Activated naive CD4-positive, alpha-beta T cell treated with anti-CD3 and anti-CD28 coated beads, Interleukin-2, amount 50 U/mL, for 72 hours (primary cell): ENCODE measurements around the gene CXCL17. TPM values are rescaled to one million over a fixed set of nuclear protein-coding genes. Genes with fewer than 3 reads are reported as not detected.
A peak's percentile ranks its signal among the peaks of the same experiment; 100 is the strongest.

ENCODE experiments used
- ATAC-seq, 2 donors: fragments of 150-1000 bp; cut with Tn5 transposase; 2 replicates each; pipeline ENCODE4 v1.10.0; 2021; ENCODE audit warnings: mild to moderate bottlenecking in 2 of 2, moderate library complexity in 2 of 2
- DNase-seq, 2 donors: peaks; one replicate each; pipeline ENCODE4 v3.0.0; 2021 to 2022; ENCODE audit warnings: low spot score in 2 of 2
- H3K27ac Mint-ChIP-seq, 2 donors: one replicate each; pipeline ENCODE4 v1.8.0; 2022; ENCODE audit warnings: mild to moderate bottlenecking in 2 of 2, mixed read lengths in 2 of 2
- H3K36me3 Mint-ChIP-seq, 2 donors: one replicate each; pipeline ENCODE4 v1.8.0; 2022; ENCODE audit warnings: mixed read lengths in 2 of 2
- H3K9me3 Mint-ChIP-seq, 2 donors: one replicate each; pipeline ENCODE4 v1.8.0; 2022; ENCODE audit warnings: mixed read lengths in 2 of 2
- total RNA-seq, 2 donors: library from RNA; stranded (reverse); gene quantifications; one replicate each; pipeline ENCODE4 v1.2.3, GENCODE V29; 2022

The CXCL17 gene
- total RNA-seq, 2 donors from 2014 or later: not detected

DNA sequence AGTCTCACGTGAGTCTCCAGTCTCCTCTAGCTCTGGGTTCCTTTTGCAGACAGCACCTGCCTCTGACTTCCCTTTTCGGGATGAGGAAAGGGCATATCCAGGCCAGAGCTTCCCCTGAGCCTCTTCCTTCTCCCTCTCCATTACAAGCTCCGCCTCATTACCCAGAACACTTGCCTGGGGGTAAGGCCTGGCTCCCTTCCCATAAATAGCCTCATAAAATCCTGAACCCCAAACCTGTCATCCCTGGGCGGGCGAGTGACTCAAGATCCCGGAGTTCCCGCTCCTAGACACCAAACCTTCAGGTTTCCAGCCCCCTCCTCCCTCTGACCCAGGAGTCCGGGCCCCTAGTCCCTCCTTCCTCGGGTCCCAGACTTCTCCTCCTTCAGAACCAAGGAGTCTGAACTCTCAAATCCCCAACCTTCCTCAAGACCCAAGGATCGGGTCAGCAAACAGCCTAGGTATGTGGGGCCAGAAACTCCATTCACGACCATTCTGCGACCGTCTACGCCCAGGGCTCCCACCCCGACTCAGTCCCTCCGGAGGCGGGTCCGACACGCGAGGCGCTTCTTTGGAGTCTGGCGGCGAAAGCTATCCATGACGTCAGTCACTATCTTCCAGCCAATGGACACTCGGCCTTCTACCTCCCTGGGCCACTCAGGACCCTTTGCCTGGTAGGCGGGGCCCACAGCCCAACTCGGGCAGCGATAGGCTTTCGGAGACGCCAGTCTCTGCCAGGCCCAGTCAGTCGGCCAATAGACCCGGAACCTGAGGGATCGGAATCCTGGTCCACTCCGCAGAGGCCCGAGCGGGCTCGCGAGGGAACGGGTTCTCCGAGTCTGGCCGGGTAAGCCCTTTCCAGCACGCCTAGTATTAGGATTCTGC, 46.1 kb downstream of the CXCL17 start:
- H3K36me3 Mint-ChIP-seq: peaks cover 0 to 6% of the 10 kb centered on the region in 2 donors
- DNase-seq: peak; percentile 100
- H3K9me3 Mint-ChIP-seq: no peaks in the 10 kb centered on the region
- peak overlapping the region; percentile 93 to 98 for H3K27ac Mint-ChIP-seq
- ATAC-seq: peak; percentile 98

DNA sequence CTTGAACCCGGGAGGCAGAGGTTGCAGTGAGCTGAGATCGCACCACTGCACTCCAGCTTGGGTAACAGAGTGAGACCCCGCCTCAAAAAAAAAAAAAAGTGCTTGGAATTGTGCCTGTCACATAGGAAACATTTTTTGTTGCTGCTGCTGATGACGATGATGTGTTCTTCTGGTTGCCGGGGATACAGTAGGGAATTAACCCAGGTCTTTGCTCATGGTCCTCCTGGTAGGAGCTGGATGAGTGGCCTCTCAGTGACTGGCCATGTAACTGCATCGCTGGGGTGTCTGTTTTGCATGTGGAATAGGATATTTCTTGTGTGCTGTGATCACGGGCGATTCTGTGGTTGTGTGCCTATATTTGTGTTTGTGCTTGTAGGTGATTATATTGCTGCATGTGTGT, 48.0 kb downstream of the CXCL17 start:
- H3K27ac Mint-ChIP-seq: peak overlapping the region in 1 of 2 donors; percentile 69

DNA sequence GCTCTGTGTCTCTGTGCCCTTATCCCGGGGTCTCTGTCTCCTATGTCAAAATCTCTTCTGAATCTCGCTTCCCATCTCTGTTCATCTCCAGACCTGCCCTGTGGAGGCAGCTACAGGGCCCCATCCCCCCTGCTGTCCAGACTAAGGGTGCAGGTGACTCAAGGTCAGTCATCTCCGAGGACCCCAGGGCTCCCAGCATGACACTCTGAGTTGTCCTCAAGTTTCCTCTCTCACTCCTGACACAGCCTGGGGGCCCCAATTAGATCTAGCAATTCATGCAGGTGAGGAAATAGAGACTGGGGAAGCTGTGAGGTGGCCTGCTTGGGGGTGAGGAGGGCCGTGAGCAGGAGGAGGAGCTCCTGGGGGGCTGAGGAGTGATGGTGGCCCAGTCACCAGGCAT, 50.6 kb downstream of the CXCL17 start:
- no peak for ATAC-seq

More for the DNA sequence above, 48.0 kb downstream of the CXCL17 start:
- ATAC-seq (no peak), DNase-seq (no peak)
- Mint-ChIP-seq H3K9me3 (no peaks in the 10 kb centered on the region), H3K36me3 (no peaks in the 10 kb centered on the region)

DNA sequence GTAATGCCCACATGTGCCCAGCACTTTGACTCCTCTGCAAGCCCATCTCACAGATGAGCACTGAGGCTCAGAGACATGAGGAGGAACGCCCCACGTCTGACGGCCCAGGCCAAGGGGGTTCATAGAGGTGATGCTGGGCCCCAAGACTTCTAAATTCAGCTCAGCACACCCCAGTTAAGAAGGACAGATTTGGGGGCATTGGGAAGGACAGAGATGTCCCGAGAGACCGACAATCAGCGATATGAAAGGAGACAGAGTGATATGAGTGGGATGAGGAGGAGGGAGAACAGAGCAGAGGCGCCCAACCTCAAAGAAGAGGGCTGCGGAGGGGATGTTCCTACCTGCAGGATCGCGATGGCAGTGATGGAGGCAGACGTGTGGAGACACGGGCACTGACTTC, 52.8 kb downstream of the CXCL17 start, which contains the start of gene CNFN:
CNFN (minus strand) TSS at position 399 of the 400 bp plus-strand sequence. CDS start 1,260 bp downstream, outside the sequence.
- ATAC-seq (no peak), DNase-seq (no peak)
- no peak within 1 kb of the TSS for H3K27ac Mint-ChIP-seq
- no peaks in the 10 kb centered on the region for H3K36me3 Mint-ChIP-seq
- no peaks in the 10 kb centered on the region for H3K9me3 Mint-ChIP-seq

More for the DNA sequence above, 50.6 kb downstream of the CXCL17 start:
- Mint-ChIP-seq H3K27ac (no peak overlapping the region), H3K9me3 (no peaks in the 10 kb centered on the region), H3K36me3 (no peaks in the 10 kb centered on the region)
- no peak for DNase-seq

DNA sequence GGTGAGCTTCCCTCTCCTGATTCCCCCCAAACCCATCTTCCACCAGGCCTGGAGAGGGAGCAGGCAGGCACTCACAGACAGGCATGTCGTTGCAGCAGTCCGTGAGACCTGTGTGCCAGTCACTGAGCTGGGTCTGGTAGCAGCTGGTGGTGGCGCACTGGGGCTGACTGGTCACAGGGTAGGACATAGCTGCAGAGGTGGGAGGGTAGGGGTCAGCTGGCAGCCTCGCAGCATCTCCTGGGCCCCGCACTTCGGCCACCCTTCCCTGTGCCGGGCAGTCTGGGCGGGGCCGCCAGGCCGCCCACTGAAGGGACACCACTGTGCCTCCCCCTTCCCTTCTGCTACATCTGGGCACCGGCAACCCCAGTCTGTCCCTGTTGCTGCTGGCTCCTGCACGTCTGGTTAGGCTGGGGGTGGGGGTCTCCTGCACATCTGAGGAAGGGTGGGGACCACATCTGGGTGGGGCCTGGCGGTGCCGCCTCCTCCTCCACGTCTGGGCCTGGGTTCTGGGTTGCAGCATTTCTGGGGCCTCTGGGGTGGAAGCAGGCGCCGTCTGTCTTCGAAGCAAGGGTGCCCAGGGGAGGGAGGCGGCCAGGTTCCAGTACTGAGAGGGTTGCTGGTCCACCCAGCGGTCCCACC, 53.8 kb downstream of the CXCL17 start:
- Mint-ChIP-seq H3K27ac (no peak overlapping the region), H3K36me3 (no peaks in the 10 kb centered on the region), H3K9me3 (no peaks in the 10 kb centered on the region)
- DNase-seq: no peak
- no peak for ATAC-seq

DNA sequence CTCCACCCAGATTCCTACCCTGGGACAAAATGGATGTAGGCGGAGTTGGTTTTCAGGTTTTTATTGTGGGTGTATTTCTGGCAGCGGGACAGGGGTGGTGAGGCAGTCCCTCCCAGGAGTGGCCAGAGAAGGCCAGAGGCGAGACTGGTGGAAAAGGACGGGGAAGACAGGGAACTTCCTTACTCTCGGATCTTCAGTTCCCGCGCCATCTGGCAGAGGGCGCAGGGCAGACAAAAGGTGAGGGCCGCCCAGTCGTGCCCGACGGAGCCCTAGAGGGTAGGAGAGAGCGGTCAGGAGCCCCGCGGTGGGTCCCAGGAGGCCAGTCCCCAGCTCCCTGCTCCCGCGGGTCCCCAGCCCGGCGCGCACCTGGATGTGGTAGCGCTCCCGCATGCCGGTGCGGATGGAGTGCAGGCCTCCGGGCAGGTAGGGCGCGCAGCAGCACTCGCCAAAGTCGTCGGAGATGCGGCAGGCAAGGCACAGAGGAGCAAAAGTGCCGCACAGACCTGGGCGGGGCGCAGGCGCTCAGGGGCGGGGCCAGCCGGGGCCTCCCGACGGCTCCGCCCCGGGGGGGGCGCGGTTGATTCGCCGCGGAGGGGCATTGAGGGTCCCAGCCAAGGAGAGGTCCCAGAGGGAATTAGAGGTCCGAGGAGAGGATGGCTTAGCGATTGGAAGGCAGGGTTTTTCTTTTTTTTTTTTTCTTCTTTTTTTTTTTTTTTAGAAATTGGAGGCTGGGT, 55.6 kb downstream of the CXCL17 start:
- ATAC-seq (peak; percentile 93 to 96), DNase-seq (peak; percentile 71 to 78)
- Mint-ChIP-seq H3K9me3 (no peaks in the 10 kb centered on the region), H3K27ac (peak overlapping the region in 1 of 2 donors; percentile 39), H3K36me3 (no peaks in the 10 kb centered on the region)

DNA sequence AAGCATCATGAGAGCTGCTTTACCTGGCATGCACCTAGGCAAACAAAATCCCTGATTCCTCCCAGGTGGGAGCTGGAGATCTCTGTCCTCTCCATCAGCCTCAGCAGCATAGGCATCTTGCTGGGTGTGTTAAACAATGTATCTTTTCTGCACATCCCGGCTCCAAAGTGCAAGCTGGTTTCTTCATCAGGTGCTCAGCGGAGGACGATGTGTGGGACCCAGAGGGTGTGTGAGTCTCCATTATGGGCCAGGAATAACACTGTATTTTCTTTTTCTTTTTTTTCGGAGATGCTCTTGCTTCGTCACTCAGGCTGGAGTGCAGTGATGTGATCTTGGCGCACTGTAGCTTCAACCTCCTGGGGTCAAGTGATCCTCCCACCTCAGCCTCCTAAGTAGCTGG, 62.6 kb downstream of the CXCL17 start:
- H3K9me3 Mint-ChIP-seq: no peaks in the 10 kb centered on the region
- H3K36me3 Mint-ChIP-seq: no peaks in the 10 kb centered on the region
- no peak overlapping the region for H3K27ac Mint-ChIP-seq
- ATAC-seq (no peak), DNase-seq (no peak)

Other genes with a start within 250 kb of the CXCL17 start
- gene DEDD2, start 225.3 kb downstream of the CXCL17 start, total RNA-seq: 10 to 100 TPM; 28.7 to 39.3 TPM
- gene ZNF526, start 222.6 kb downstream of the CXCL17 start, total RNA-seq: 10 to 100 TPM; 13.2 to 14.5 TPM
- gene GSK3A, start 200.3 kb downstream of the CXCL17 start, total RNA-seq: 10 to 100 TPM; 38.1 to 39.5 TPM
- gene ERF, start 187.8 kb downstream of the CXCL17 start, total RNA-seq: 10 to 100 TPM; 48.8 to 67.8 TPM
- gene CIC, start 173.7 kb downstream of the CXCL17 start, total RNA-seq: 10 to 100 TPM; 87.7 to 90.6 TPM
- gene PRR19, start 140.8 kb downstream of the CXCL17 start, total RNA-seq: 1 to 10 TPM in 1 of 2 donors, under 1 TPM in 1; 0.93 to 1.6 TPM
- gene PAFAH1B3, start 140.3 kb downstream of the CXCL17 start, total RNA-seq: 10 to 100 TPM; 50.9 to 54.2 TPM
- gene TMEM145, start 129.6 kb downstream of the CXCL17 start, total RNA-seq: 1 to 10 TPM in 1 of 2 donors, under 1 TPM in 1; 0.16 to 1.8 TPM
- 1 to 10 TPM; 2.1 to 8.6 TPM for gene MEGF8, start 117.3 kb downstream of the CXCL17 start, total RNA-seq
- gene CNFN, start 52.6 kb downstream of the CXCL17 start, total RNA-seq: not detected
- 10 to 100 TPM; 13.6 to 27.0 TPM for gene LIPE, start 15.6 kb downstream of the CXCL17 start, total RNA-seq
- gene CEACAM1, start 85.5 kb upstream of the CXCL17 start, total RNA-seq: 1 to 10 TPM; 5.3 to 6.4 TPM
- not detected for gene CEACAM8, start 152.0 kb upstream of the CXCL17 start, total RNA-seq